ACC112 (cell line): ENCODE results near the gene RNF26.
"Not testable (repeated sequence)": the region's sequence is repeated elsewhere in the genome, so short reads cannot be mapped to it uniquely, and the experiment has no call there.

ENCODE experiments used
- H2AFZ ChIP-seq: fragments of 200-600 bp; sonication (generic); one replicate; pipeline ENCODE4 v1.6.0; 2017; ENCODE audit warnings: antibody characterized with exemption, low read length; ENCODE audit not compliant: unreplicated experiment
- H3K27ac ChIP-seq: fragments of 200-600 bp; sonication (generic); 2 replicates; pipeline ENCODE4 v1.5.1; 2014; ENCODE audit warnings: low read depth, mild to moderate bottlenecking, antibody characterized with exemption, low read length, moderate library complexity
- H3K27me3 ChIP-seq: fragments of 200-600 bp; sonication (generic); 2 replicates; pipeline ENCODE4 v1.6.1; 2014; ENCODE audit warnings: mild to moderate bottlenecking, antibody characterized with exemption, low read length, moderate library complexity, mixed read lengths; ENCODE audit not compliant: insufficient read depth
- H3K36me3 ChIP-seq: fragments of 200-600 bp; sonication (generic); 2 replicates; pipeline ENCODE4 v1.6.1; 2016; ENCODE audit warnings: mild to moderate bottlenecking, antibody characterized with exemption, low read length, moderate library complexity, mixed read lengths; ENCODE audit not compliant: insufficient read depth
- H3K4me1 ChIP-seq: fragments of 200-600 bp; sonication (generic); one replicate; pipeline ENCODE4 v1.6.1; 2016; ENCODE audit warnings: low read length, mixed read lengths; ENCODE audit not compliant: insufficient read depth, unreplicated experiment, control insufficient read depth
- H3K4me3 ChIP-seq: fragments of 200-600 bp; sonication (generic); 2 replicates; pipeline ENCODE4 v1.5.1; 2014; ENCODE audit warnings: mild to moderate bottlenecking, low read depth, low read length
- H3K79me2 ChIP-seq: fragments of 200-600 bp; sonication (generic); one replicate; pipeline ENCODE4 v1.6.0; 2016; ENCODE audit warnings: low read length; ENCODE audit not compliant: control insufficient read depth, unreplicated experiment, insufficient read depth

RNF26 gene

GRCh38 chr11:119381181-119381988 lies 47.1 kb downstream of the RNF26 start, which contains the start of gene USP2:
USP2 (minus strand) TSS chr11:119381690; CDS start chr11:119373480, 8,210 bp downstream.
- H3K79me2 ChIP-seq: no peaks in the 10 kb centered on the region
- H3K27me3 ChIP-seq: peaks cover 16% of the 10 kb centered on the region; the same call in 1 of the 2 replicates
- peak within 1 kb of the TSS; percentile 72 for H2AFZ ChIP-seq
- peaks cover 20% of the 10 kb centered on the region for H3K4me1 ChIP-seq
- 0 out of 2 replicates have a peak within 1 kb of the TSS, but pooled peaks have one; percentile 14 for H3K27ac ChIP-seq
- H3K36me3 ChIP-seq: no peaks in the 10 kb centered on the region
- H3K4me3 ChIP-seq: peak within 1 kb of the TSS; percentile 81

- Histone ChIP-seq H3K36me3 (no peaks in the 10 kb centered on the region), H2AFZ (peak overlapping the region; percentile 72), H3K4me3 (peak overlapping the region; percentile 81), H3K4me1 (peaks cover 14% of the 10 kb centered on the region), H3K27me3 (peaks cover 16% of the 10 kb centered on the region; the same call in 1 of the 2 replicates), H3K27ac (0 out of 2 replicates have a peak overlapping the region, but pooled peaks have one; percentile 14), H3K79me2 (no peaks in the 10 kb centered on the region)
These were observed 47.8 kb downstream of the RNF26 start for GRCh38 chr11:119382101-119382500.

- peak overlapping the region; percentile 72 for H2AFZ ChIP-seq
- not testable (repeated sequence) for H3K79me2 ChIP-seq, H3K27ac ChIP-seq, H3K36me3 ChIP-seq
- H3K27me3 ChIP-seq: peaks cover 16% of the 10 kb centered on the region; the same call in 1 of the 2 replicates
- peaks cover 10% of the 10 kb centered on the region for H3K4me1 ChIP-seq
- H3K4me3 ChIP-seq: peak overlapping the region; percentile 81
These were observed 48.2 kb downstream of the RNF26 start for GRCh38 chr11:119382513-119382912.

- Histone ChIP-seq H3K36me3 (no peaks in the 10 kb centered on the region), H3K27ac (no peak overlapping the region), H3K27me3 (peaks cover 16% of the 10 kb centered on the region; the same call in 1 of the 2 replicates), H3K4me3 (no peak overlapping the region), H3K4me1 (peaks cover 5% of the 10 kb centered on the region), H3K79me2 (no peaks in the 10 kb centered on the region), H2AFZ (no peak overlapping the region)
These were observed 50.0 kb downstream of the RNF26 start for GRCh38 chr11:119384332-119384731.
